Neural progenitor cell (in vitro differentiated cells): ENCODE measurements around the gene TIGD3.

Experiments used
- CTCF ChIP-seq: fragments of 200-600 bp; sonication (generic); IDR thresholded peaks from 2 replicates; pipeline ENCODE4 v1.5.1; 2017; ENCODE audit warnings: antibody characterized with exemption, mild to moderate bottlenecking
- EZH2 ChIP-seq: fragments of 200-600 bp; sonication (generic); IDR thresholded peaks from 2 replicates; pipeline ENCODE4 v1.6.1; 2017; ENCODE audit warnings: antibody characterized with exemption, mild to moderate bottlenecking, moderate library complexity
- EZH2phosphoT487 ChIP-seq: fragments of 200-600 bp; sonication (generic); IDR thresholded peaks from 2 replicates; pipeline ENCODE4 v1.6.1; 2017; ENCODE audit warnings: antibody characterized with exemption

GRCh38 chr11:65377777-65378176 is 23.2 kb downstream of the TIGD3 start:
- TF ChIP-seq CTCF (no peak), EZH2 (no peak), EZH2phosphoT487 (no peak)
